Esophagus squamous epithelium (tissue), 4 donors: ENCODE measurements around the gene RNF19B.

Experiments
- POLR2A ChIP-seq, 4 donors: fragments of 450-650 bp; IDR thresholded peaks; one replicate each; pipeline ENCODE4 v1.6.1; 2017; ENCODE audit warnings: antibody characterized with exemption in 4 of 4, mild to moderate bottlenecking in 4 of 4, moderate library complexity in 3 of 4
- TF ChIP-seq, protein P1 (sequence below), 6 experiments: fragments of 450-650 bp in 4 of 6; fragments of 200-600 bp in 2 of 6; sonication (generic) in 2 of 6; IDR thresholded peaks; one replicate each; pipeline ENCODE4 v1.5.1; 2016 to 2019; ENCODE audit warnings: antibody characterized with exemption in 6 of 6, mild to moderate bottlenecking in 4 of 6, moderate library complexity in 4 of 6

DNA sequence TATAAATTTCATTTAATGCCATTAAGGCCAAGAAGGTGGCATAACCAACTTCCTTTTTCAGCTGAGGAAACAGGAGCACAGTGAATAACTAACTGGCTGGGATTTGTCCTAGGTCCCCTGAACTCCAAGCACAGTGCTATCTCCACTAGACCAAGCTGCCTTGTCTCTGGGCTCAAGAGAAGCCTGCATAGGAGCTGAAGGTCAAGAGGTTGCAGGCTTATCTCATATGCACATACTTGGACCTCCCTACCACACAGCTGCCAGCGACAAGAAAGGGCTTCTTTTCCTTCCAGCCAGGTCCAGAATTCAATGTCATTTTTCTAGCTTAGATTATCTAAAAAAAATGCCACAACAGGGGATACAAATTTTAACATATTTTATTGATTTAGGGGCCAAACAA lies 45.0 kb upstream of the RNF19B start:
- TF ChIP-seq, protein P1, sequence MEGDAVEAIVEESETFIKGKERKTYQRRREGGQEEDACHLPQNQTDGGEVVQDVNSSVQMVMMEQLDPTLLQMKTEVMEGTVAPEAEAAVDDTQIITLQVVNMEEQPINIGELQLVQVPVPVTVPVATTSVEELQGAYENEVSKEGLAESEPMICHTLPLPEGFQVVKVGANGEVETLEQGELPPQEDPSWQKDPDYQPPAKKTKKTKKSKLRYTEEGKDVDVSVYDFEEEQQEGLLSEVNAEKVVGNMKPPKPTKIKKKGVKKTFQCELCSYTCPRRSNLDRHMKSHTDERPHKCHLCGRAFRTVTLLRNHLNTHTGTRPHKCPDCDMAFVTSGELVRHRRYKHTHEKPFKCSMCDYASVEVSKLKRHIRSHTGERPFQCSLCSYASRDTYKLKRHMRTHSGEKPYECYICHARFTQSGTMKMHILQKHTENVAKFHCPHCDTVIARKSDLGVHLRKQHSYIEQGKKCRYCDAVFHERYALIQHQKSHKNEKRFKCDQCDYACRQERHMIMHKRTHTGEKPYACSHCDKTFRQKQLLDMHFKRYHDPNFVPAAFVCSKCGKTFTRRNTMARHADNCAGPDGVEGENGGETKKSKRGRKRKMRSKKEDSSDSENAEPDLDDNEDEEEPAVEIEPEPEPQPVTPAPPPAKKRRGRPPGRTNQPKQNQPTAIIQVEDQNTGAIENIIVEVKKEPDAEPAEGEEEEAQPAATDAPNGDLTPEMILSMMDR (IDR thresholded peaks at IDR 0.05) = no peak
- TF ChIP-seq POLR2A (IDR thresholded peaks at IDR 0.05) = no peak
